LNCaP clone FGC (cell line): ENCODE data around the gene RAD51B.

Experiments used
- DNase-seq: peaks from one replicate; pipeline ENCODE4 v3.0.0-alpha.2; 2011; ENCODE audit warnings: low read depth
- H3K4me3 ChIP-seq: 2 replicates; pipeline ENCODE4 v1.5.1; 2011; ENCODE audit warnings: mild to moderate bottlenecking, low read depth, low read length, control low read depth
- TF ChIP-seq, protein P1 (sequence below): IDR thresholded peaks from 2 replicates; pipeline ENCODE4 v1.5.1; 2012; ENCODE audit warnings: mild to moderate bottlenecking; ENCODE audit not compliant: control insufficient read depth, insufficient read depth; ENCODE audit errors: extremely low read depth

RAD51B gene

DNA sequence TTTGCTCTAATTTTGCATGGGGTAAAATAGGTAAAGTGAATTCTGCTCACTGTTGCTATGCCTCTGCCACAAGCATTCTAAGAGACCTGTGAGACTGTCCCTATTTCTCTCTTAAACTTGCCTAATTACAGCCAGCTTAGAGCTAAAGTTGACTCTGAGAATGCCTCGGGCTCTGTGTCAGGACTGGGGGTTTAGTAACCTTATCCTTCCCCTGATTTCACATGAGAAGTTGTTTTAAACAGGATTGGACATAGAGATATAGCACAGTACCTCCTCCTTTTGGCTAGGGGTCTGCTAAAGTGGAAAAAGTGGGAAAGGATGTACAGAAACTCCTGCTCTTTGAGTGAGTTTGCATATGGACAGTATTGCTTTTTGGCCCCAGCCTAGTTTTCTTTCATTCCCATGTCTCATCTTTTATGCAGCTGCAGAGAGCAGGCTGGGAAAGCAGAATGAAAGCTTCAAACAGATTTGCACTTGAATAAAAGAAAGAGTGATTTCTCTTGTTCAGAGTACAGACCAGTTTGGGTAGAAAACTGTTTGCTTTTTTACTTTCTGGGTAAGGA, 122.0 kb downstream of the RAD51B start:
- TF ChIP-seq, protein P1, sequence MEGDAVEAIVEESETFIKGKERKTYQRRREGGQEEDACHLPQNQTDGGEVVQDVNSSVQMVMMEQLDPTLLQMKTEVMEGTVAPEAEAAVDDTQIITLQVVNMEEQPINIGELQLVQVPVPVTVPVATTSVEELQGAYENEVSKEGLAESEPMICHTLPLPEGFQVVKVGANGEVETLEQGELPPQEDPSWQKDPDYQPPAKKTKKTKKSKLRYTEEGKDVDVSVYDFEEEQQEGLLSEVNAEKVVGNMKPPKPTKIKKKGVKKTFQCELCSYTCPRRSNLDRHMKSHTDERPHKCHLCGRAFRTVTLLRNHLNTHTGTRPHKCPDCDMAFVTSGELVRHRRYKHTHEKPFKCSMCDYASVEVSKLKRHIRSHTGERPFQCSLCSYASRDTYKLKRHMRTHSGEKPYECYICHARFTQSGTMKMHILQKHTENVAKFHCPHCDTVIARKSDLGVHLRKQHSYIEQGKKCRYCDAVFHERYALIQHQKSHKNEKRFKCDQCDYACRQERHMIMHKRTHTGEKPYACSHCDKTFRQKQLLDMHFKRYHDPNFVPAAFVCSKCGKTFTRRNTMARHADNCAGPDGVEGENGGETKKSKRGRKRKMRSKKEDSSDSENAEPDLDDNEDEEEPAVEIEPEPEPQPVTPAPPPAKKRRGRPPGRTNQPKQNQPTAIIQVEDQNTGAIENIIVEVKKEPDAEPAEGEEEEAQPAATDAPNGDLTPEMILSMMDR: no peak
- peak overlapping the region; percentile 27 for H3K4me3 ChIP-seq
- DNase-seq: no peak

DNA sequence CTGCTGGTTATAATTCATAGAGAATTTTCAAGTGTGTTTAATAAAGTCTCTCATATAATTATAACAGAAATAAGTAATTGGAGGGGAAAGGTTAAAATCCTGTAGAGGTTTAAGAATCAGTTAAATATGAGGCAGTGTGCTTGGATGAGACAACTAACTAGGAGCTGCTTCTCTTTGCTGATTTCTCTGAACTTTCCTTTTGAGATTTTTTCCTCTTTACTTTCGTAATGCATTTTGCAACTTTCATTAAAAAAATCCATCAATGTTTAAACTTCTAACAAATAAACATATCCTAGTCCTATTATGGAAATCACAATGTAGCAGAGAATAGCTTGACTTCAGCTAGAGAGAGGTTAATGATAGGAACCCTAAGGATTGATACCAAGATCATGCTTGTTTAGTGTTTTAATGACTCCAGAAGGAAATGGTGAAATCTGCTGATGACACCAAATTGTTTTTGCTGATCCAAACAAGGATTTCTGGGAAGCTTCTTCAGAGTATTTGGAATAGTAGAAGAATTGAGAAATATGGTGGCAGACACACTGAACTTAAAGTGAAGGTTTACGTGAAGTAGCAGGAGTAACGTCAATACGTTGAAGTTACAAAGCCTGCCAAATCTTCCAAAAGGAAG, 122.6 kb downstream of the RAD51B start:
- DNase-seq: no peak
- TF ChIP-seq, protein P1: no peak
- peak overlapping the region; percentile 27 for H3K4me3 ChIP-seq

DNA sequence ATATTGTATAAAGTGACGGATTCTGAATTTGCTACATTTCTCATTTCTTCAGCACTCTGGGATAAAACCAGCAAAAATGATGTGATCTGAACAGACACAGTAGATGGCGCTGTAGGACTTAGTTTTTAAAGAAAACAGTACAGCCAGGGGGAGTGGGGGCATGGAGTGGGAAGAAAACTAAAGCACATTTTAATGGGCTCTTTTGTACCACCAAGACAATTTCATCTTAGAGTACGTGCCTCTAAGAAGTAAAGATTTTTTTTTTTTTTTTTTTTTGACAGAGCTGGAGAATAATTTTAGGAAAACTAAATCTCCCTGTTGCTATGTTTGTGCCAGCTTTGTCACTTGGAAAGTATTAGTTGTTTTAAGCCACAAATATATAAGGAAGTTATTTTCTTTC, 124.4 kb downstream of the RAD51B start:
- no peak overlapping the region for H3K4me3 ChIP-seq
- DNase-seq: no peak
- TF ChIP-seq, protein P1: peak; percentile 63

DNA sequence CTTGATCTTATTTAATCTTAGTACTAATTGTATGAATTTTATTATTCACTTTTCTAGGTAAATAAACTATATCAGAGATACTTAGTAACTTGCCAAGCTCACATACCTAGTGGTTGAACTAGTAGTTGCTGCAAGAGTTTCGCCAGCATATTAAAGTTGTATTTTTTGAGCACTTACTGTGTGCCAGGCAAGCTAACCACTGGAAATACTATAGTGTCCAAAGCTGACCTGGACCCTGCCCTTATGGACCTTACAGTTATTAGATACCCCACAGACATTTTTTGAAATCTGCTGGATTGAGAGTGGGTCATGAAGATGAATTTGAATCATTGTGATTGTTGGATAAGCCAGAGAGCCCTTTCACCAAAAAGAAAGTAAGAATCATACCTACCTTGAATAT, 125.0 kb downstream of the RAD51B start:
- H3K4me3 ChIP-seq: no peak overlapping the region
- no peak for DNase-seq
- TF ChIP-seq, protein P1: no peak

DNA sequence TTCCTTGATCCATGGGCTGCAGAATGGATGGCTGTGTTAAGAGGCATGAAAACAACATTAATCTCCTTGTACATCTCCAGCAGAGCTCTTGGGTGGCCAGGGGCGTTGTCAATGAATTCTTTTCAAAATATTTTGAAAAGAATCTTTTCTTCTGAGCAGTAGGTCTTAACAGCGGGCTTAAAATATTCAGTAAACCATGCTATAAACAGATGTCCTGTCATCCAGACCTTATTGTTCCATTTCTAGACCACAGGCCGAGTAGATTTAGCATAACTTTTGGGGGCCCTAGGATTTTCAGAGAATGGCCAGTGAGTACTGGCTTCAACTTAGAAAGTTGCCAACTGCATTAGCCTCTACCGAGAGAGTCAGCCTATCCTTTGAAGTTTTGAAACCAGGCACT, 130.2 kb downstream of the RAD51B start:
- H3K4me3 ChIP-seq: no peak overlapping the region
- TF ChIP-seq, protein P1: no peak
- DNase-seq: no peak

DNA sequence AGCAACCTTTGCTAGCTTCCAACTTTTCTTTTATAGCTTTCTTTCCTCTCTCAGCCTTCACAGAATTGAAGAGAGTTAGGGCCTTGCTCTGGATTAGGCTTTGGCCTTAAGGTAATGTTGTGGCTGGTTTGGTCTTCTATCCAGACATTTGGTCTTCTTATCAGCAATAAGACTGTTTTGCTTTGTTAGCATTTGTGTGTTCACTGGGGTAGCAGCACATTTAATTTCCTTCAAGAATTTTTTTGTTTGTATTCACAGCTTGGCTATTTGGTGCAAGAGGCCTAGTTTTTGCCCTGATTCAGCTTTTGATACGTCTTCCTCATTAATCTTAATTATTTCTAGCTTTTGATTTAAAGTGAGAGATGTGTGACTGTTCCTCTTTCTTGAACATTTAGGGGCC, 130.8 kb downstream of the RAD51B start:
- H3K4me3 ChIP-seq: no peak overlapping the region
- TF ChIP-seq, protein P1: no peak
- no peak for DNase-seq
